ENCODE data around the gene UBE4B.
"Not testable (repeated sequence)": the region's sequence is repeated elsewhere in the genome, so short reads cannot be mapped to it uniquely, and the experiment has no call there.

DNA sequence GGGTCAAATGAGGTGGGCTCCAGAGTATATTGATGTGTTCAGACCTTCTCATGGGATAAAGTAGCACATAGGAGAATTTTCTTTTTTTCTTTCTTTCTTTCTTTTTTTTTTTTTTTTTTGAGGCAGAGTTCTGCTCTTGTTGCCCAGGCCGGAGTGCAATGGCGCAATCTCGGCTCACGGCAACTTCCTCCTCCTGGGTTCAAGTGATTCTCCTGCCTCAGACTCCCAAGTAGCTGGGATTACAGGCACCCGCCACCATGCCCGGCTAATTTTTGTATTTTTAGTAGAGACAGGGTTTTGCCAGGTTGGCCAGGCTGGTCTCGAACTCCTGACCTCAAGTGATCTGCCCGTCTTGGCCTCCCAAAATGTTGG is 74.7 kb downstream of the UBE4B start:
- TF ChIP-seq FOXM1 (IDR thresholded peaks at IDR 0.05; ENCODE audit: borderline replicate concordance); FOXK2 (IDR thresholded peaks at IDR 0.05); ZNF384 (IDR thresholded peaks at IDR 0.05); ELF4 (IDR thresholded peaks at IDR 0.05); HDGF (IDR thresholded peaks at IDR 0.05; ENCODE audit: borderline replicate concordance); BHLHE40 (IDR thresholded peaks at IDR 0.05; ENCODE audit: borderline replicate concordance); ARNT (IDR thresholded peaks at IDR 0.05); SP1 (IDR thresholded peaks at IDR 0.05): not testable (repeated sequence)

All from HEK293T (cell line).